ENCODE data around the gene SLAMF1. TPM values are rescaled to one million over a fixed set of nuclear protein-coding genes. Genes with fewer than 3 reads are reported as not detected.
"Not testable (repeated sequence)": the region's sequence is repeated elsewhere in the genome, so short reads cannot be mapped to it uniquely, and the experiment has no call there.

SLAMF1 gene
- total and polyA plus RNA-seq, 2 experiments from 2014 or later = not detected

DNA sequence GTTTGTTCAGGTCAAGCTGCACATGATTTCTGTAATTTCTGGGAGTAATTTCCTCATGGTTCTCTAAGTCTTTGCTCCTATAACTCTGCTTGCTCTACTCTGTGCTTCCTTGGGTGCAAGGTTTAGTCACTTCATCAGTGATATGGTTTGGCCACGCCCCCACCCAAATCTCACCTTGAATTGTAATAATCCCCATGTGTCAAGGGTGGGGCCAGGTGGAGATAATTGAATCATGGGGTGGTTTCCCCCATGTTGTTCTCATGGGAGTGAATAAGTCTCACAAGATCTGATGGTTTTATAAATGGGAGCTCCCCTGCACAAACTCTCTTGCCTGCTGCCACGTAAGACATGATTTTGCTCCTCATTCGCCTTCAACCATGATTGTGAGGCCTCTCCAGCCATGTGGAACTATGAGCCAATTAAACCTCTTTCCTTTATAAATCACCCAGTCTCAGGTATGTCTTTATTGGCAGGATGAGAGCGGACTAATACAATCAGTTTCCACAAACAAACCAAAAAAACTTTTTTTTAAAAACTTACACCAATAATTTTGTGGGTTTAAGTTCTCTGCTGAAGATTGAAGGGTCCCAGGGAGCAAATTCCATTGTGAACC, 19.1 kb downstream of the SLAMF1 start:
- H3K79me2 ChIP-seq (replicated peaks; ENCODE audit: insufficient read depth); H3K9me3 Mint-ChIP-seq; H3K4me1 Mint-ChIP-seq; H2AFZ ChIP-seq; H3K4me3 Mint-ChIP-seq; H3K27ac Mint-ChIP-seq; H3K4me3 ChIP-seq; H3K36me3 ChIP-seq (ENCODE audit: insufficient read depth); DNase-seq (ENCODE audit: low spot score); H3K27ac ChIP-seq (ENCODE audit: low read depth); H3K36me3 Mint-ChIP-seq (ENCODE audit: low read depth); H3K27me3 Mint-ChIP-seq (ENCODE audit: insufficient read depth, low read depth, poor library complexity); H3F3A ChIP-seq (replicated peaks; ENCODE audit: low read depth); H3K4me1 ChIP-seq (ENCODE audit: insufficient read depth); H4K20me1 ChIP-seq (replicated peaks; ENCODE audit: insufficient read depth); H3K4me2 ChIP-seq; ATAC-seq; H3K27me3 ChIP-seq (ENCODE audit: insufficient read depth): not testable (repeated sequence)
- H3K9me2 ChIP-seq (ENCODE audit: insufficient read depth) = peaks cover 22% of the 10 kb centered on the region

DNA sequence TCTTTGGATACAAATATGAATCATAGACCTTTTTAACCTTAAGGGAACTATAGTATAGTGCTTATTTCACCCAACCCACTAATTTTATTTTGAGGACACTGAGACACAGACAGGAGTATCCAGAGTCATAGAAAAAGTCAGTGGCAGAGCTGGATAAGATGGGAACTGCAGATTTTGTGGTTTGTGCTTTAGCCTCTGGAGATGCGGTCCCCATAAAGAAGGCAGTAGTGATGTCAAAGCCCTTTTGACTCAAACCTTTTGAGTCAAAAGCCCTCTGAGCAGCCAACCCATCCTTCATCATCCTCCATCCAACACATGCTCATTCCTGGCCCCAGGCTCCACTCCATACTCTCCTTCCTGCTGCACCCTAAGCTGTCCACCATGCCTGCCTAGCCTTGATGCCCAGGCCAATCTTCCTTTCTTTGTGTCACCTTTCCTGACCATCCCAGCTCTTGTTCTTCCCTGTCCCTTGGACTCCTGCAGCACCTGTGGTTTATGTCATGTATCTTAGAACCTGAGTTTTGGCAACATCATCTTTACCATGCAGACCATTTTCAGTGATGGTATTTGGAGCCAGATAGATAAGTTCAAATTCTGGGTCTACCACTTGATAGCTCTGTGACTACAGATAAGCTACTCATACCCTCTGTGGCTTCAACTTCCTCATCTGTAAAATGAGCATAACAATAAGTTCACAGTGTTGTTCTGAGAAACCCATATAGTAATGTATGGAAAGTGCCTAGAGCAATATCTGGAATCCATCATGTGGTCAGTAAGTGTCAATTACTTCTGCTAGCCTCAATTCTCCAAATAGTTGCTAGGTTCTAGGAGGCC, 20.1 kb downstream of the SLAMF1 start:
- H3K27me3 Mint-ChIP-seq (ENCODE audit: insufficient read depth, low read depth, poor library complexity) = no peaks in the 10 kb centered on the region
- no peaks in the 10 kb centered on the region for H3K36me3 Mint-ChIP-seq (ENCODE audit: low read depth)
- Histone ChIP-seq H2AFZ (no peak overlapping the region), H3K4me2 (no peak overlapping the region), H4K20me1 (replicated peaks; ENCODE audit: insufficient read depth) (no peaks in the 10 kb centered on the region), H3K36me3 (ENCODE audit: insufficient read depth) (no peaks in the 10 kb centered on the region), H3K4me1 (ENCODE audit: insufficient read depth) (no peaks in the 10 kb centered on the region), H3K4me3 (no peak overlapping the region), H3K27me3 (ENCODE audit: insufficient read depth) (no peaks in the 10 kb centered on the region), H3K27ac (ENCODE audit: low read depth) (no peak overlapping the region), H3F3A (replicated peaks; ENCODE audit: low read depth) (no peaks in the 10 kb centered on the region), H3K79me2 (replicated peaks; ENCODE audit: insufficient read depth) (no peaks in the 10 kb centered on the region), H3K9me2 (ENCODE audit: insufficient read depth) (peaks cover 22% of the 10 kb centered on the region)
- H3K9me3 Mint-ChIP-seq = no peaks in the 10 kb centered on the region
- no peak overlapping the region for H3K4me3 Mint-ChIP-seq
- no peaks in the 10 kb centered on the region for H3K4me1 Mint-ChIP-seq
- no peak for DNase-seq (ENCODE audit: low spot score)
- no peak overlapping the region for H3K27ac Mint-ChIP-seq
- ATAC-seq = no peak
- no peak for TF ChIP-seq POLR2AphosphoS5 (IDR thresholded peaks at IDR 0.05; ENCODE audit: low read depth)
- TF ChIP-seq, protein P1, sequence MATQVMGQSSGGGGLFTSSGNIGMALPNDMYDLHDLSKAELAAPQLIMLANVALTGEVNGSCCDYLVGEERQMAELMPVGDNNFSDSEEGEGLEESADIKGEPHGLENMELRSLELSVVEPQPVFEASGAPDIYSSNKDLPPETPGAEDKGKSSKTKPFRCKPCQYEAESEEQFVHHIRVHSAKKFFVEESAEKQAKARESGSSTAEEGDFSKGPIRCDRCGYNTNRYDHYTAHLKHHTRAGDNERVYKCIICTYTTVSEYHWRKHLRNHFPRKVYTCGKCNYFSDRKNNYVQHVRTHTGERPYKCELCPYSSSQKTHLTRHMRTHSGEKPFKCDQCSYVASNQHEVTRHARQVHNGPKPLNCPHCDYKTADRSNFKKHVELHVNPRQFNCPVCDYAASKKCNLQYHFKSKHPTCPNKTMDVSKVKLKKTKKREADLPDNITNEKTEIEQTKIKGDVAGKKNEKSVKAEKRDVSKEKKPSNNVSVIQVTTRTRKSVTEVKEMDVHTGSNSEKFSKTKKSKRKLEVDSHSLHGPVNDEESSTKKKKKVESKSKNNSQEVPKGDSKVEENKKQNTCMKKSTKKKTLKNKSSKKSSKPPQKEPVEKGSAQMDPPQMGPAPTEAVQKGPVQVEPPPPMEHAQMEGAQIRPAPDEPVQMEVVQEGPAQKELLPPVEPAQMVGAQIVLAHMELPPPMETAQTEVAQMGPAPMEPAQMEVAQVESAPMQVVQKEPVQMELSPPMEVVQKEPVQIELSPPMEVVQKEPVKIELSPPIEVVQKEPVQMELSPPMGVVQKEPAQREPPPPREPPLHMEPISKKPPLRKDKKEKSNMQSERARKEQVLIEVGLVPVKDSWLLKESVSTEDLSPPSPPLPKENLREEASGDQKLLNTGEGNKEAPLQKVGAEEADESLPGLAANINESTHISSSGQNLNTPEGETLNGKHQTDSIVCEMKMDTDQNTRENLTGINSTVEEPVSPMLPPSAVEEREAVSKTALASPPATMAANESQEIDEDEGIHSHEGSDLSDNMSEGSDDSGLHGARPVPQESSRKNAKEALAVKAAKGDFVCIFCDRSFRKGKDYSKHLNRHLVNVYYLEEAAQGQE (IDR thresholded peaks at IDR 0.05; ENCODE audit: unreplicated experiment) = no peak
- TF ChIP-seq, protein P2, sequence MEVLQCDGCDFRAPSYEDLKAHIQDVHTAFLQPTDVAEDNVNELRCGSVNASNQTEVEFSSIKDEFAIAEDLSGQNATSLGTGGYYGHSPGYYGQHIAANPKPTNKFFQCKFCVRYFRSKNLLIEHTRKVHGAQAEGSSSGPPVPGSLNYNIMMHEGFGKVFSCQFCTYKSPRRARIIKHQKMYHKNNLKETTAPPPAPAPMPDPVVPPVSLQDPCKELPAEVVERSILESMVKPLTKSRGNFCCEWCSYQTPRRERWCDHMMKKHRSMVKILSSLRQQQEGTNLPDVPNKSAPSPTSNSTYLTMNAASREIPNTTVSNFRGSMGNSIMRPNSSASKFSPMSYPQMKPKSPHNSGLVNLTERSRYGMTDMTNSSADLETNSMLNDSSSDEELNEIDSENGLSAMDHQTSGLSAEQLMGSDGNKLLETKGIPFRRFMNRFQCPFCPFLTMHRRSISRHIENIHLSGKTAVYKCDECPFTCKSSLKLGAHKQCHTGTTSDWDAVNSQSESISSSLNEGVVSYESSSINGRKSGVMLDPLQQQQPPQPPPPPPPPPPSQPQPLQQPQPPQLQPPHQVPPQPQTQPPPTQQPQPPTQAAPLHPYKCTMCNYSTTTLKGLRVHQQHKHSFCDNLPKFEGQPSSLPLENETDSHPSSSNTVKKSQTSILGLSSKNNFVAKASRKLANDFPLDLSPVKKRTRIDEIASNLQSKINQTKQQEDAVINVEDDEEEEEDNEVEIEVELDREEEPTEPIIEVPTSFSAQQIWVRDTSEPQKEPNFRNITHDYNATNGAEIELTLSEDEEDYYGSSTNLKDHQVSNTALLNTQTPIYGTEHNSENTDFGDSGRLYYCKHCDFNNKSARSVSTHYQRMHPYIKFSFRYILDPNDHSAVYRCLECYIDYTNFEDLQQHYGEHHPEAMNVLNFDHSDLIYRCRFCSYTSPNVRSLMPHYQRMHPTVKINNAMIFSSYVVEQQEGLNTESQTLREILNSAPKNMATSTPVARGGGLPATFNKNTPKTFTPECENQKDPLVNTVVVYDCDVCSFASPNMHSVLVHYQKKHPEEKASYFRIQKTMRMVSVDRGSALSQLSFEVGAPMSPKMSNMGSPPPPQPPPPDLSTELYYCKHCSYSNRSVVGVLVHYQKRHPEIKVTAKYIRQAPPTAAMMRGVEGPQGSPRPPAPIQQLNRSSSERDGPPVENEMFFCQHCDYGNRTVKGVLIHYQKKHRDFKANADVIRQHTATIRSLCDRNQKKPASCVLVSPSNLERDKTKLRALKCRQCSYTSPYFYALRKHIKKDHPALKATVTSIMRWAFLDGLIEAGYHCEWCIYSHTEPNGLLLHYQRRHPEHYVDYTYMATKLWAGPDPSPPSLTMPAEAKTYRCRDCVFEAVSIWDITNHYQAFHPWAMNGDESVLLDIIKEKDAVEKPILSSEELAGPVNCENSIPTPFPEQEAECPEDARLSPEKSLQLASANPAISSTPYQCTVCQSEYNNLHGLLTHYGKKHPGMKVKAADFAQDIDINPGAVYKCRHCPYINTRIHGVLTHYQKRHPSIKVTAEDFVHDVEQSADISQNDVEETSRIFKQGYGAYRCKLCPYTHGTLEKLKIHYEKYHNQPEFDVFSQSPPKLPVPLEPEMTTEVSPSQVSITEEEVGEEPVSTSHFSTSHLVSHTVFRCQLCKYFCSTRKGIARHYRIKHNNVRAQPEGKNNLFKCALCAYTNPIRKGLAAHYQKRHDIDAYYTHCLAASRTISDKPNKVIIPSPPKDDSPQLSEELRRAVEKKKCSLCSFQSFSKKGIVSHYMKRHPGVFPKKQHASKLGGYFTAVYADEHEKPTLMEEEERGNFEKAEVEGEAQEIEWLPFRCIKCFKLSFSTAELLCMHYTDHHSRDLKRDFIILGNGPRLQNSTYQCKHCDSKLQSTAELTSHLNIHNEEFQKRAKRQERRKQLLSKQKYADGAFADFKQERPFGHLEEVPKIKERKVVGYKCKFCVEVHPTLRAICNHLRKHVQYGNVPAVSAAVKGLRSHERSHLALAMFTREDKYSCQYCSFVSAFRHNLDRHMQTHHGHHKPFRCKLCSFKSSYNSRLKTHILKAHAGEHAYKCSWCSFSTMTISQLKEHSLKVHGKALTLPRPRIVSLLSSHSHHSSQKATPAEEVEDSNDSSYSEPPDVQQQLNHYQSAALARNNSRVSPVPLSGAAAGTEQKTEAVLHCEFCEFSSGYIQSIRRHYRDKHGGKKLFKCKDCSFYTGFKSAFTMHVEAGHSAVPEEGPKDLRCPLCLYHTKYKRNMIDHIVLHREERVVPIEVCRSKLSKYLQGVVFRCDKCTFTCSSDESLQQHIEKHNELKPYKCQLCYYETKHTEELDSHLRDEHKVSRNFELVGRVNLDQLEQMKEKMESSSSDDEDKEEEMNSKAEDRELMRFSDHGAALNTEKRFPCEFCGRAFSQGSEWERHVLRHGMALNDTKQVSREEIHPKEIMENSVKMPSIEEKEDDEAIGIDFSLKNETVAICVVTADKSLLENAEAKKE (CRISPR knock-in tag; IDR thresholded peaks at IDR 0.05) = no peak
- no peak for TF ChIP-seq EZH2 (IDR thresholded peaks at IDR 0.05; ENCODE audit: low read depth, unreplicated experiment)
- no peak for TF ChIP-seq EZH2phosphoT487 (IDR thresholded peaks at IDR 0.05; ENCODE audit: unreplicated experiment)
- TF ChIP-seq, protein P3, sequence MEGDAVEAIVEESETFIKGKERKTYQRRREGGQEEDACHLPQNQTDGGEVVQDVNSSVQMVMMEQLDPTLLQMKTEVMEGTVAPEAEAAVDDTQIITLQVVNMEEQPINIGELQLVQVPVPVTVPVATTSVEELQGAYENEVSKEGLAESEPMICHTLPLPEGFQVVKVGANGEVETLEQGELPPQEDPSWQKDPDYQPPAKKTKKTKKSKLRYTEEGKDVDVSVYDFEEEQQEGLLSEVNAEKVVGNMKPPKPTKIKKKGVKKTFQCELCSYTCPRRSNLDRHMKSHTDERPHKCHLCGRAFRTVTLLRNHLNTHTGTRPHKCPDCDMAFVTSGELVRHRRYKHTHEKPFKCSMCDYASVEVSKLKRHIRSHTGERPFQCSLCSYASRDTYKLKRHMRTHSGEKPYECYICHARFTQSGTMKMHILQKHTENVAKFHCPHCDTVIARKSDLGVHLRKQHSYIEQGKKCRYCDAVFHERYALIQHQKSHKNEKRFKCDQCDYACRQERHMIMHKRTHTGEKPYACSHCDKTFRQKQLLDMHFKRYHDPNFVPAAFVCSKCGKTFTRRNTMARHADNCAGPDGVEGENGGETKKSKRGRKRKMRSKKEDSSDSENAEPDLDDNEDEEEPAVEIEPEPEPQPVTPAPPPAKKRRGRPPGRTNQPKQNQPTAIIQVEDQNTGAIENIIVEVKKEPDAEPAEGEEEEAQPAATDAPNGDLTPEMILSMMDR (conservative IDR thresholded peaks at IDR 0.05; ENCODE audit: low read depth in 2 of 2) = no peak
- no peak for TF ChIP-seq JUNB (IDR thresholded peaks at IDR 0.05; ENCODE audit: unreplicated experiment)
- TF ChIP-seq ZNF331 (CRISPR knock-in tag; IDR thresholded peaks at IDR 0.05; ENCODE audit: low read depth) = no peak
- TF ChIP-seq ZNF114 (CRISPR knock-in tag; IDR thresholded peaks at IDR 0.05) = no peak

Measured in GM23338 (cell line).